HepG2 (cell line): ENCODE measurements around the gene DUS2. TPM values are rescaled to one million over a fixed set of nuclear protein-coding genes. Genes with fewer than 3 reads are reported as not detected.

Experiments used
- AKNA ChIP-seq: sonication (generic); formaldehyde crosslinking; IDR thresholded peaks from 2 replicates; pipeline ENCODE4 v1.4.0; 2020; ENCODE audit warnings: missing genetic modification reagents, borderline replicate concordance
- ERF ChIP-seq: IDR thresholded peaks from 2 replicates; pipeline ENCODE4 v1.6.1; 2018; ENCODE audit warnings: missing biosample characterization, missing genetic modification reagents
- HMGXB4 ChIP-seq, 2 experiments: sonication (generic) in 1 of 2; formaldehyde crosslinking in 1 of 2; IDR thresholded peaks; 2 replicates each; pipeline versions ENCODE4 v1.4.0 to v1.6.1; 2018 to 2020; ENCODE audit warnings: missing genetic modification reagents in 2 of 2, borderline replicate concordance in 1 of 2, low read depth in 1 of 2, mild to moderate bottlenecking in 1 of 2, missing biosample characterization in 1 of 2
- HNF1B ChIP-seq: sonication (generic); formaldehyde crosslinking; IDR thresholded peaks from 2 replicates; pipeline ENCODE4 v1.5.1; 2020; ENCODE audit warnings: mild to moderate bottlenecking, moderate library complexity, missing genetic modification reagents
- MTERF4 ChIP-seq: sonication (generic); formaldehyde crosslinking; IDR thresholded peaks from 2 replicates; pipeline ENCODE4 v1.8.0; 2023; ENCODE audit warnings: mild to moderate bottlenecking, missing genetic modification reagents
- PHF5A ChIP-seq: IDR thresholded peaks from one replicate; pipeline ENCODE4 v1.6.1; 2018; ENCODE audit warnings: low read depth, missing genetic modification reagents; ENCODE audit not compliant: unreplicated experiment
- SP140L ChIP-seq: sonication (generic); formaldehyde crosslinking; IDR thresholded peaks from 2 replicates; pipeline ENCODE4 v1.4.0; 2020; ENCODE audit warnings: missing genetic modification reagents, borderline replicate concordance
- ZBTB8A ChIP-seq: sonication (generic); formaldehyde crosslinking; IDR thresholded peaks from 2 replicates; pipeline ENCODE4 v1.4.0; 2020; ENCODE audit warnings: mild to moderate bottlenecking, low read depth, missing genetic modification reagents, borderline replicate concordance
- ZNF543 ChIP-seq: sonication (generic); formaldehyde crosslinking; IDR thresholded peaks from 2 replicates; pipeline ENCODE4 v1.4.0; 2020; ENCODE audit warnings: mild to moderate bottlenecking, missing genetic modification reagents
- ZNF552 ChIP-seq: sonication (generic); formaldehyde crosslinking; IDR thresholded peaks from 2 replicates; pipeline ENCODE4 v1.9.0; 2022; ENCODE audit warnings: missing genetic modification reagents, mild to moderate bottlenecking, borderline replicate concordance
- ZNF574 ChIP-seq: sonication (generic); formaldehyde crosslinking; IDR thresholded peaks from 2 replicates; pipeline ENCODE4 v1.4.0; 2020; ENCODE audit warnings: missing genetic modification reagents
- ZNF761 ChIP-seq: sonication (generic); formaldehyde crosslinking; conservative IDR thresholded peaks from 2 replicates; pipeline ENCODE4 v1.4.0; 2020; ENCODE audit warnings: mild to moderate bottlenecking, missing genetic modification reagents
- ZNF788 ChIP-seq: sonication (generic); formaldehyde crosslinking; IDR thresholded peaks from 2 replicates; pipeline ENCODE4 v1.5.0; 2020; ENCODE audit warnings: mild to moderate bottlenecking, missing genetic modification reagents, borderline replicate concordance
- ZSCAN5A ChIP-seq: sonication (generic); formaldehyde crosslinking; IDR thresholded peaks from 2 replicates; pipeline ENCODE4 v1.8.0; 2022; ENCODE audit warnings: mild to moderate bottlenecking, missing genetic modification reagents, borderline replicate concordance
- polyA plus RNA-seq, 8 experiments: library from polyadenylated mRNA; depleted of rRNA in 3 of 8; stranded (reverse) in 7 of 8; unstranded in 1 of 8; fragments of >200 nt; fragmentation: Illumina TruSeq in 4 of 8; extraction: Trizol in 4 of 8; gene quantifications; 2 replicates each; pipeline versions ENCODE4 v1.2.1 to v1.2.3, GENCODE V29; 2011 to 2016; ENCODE audit warnings: low read depth in 4 of 8, missing spikeins in 1 of 8, mixed read lengths in 1 of 8; ENCODE audit not compliant: insufficient read depth in 1 of 8
- total RNA-seq, 5 experiments: library from RNA; depleted of rRNA; stranded (reverse); fragments of >200 nt; fragmentation: Illumina TruSeq; extraction: Trizol; gene quantifications; 2 replicates each; pipeline ENCODE4 v1.2.3, GENCODE V29; 2016; ENCODE audit warnings: low read depth in 1 of 5

DUS2 gene
- total and polyA plus RNA-seq, 2 of the 13 experiments (the other 11 are each of a cell fraction or from before 2014, with no cell fraction given), result 17.8 to 25.1 TPM

- no peak for TF ChIP-seq AKNA
- TF ChIP-seq ZNF574 (CRISPR knock-in tag), result no peak
- no peak for TF ChIP-seq ZNF788 (CRISPR knock-in tag)
- TF ChIP-seq ERF, result no peak
- no peak for TF ChIP-seq SP140L
- no peak for TF ChIP-seq ZNF761
- TF ChIP-seq ZNF543 (CRISPR knock-in tag), result no peak
- no peak for TF ChIP-seq ZNF552 (CRISPR knock-in tag)
- no peak for TF ChIP-seq PHF5A (CRISPR knock-in tag)
- no peak for TF ChIP-seq ZBTB8A (CRISPR knock-in tag)
- no peak for TF ChIP-seq HNF1B (CRISPR knock-in tag)
- TF ChIP-seq ZSCAN5A (CRISPR knock-in tag), result no peak
- no peak for TF ChIP-seq HMGXB4 (CRISPR knock-in tag; IDR thresholded peaks at IDR 0.05; ENCODE audit: borderline replicate concordance in 1 of 2, low read depth in 1 of 2)
- TF ChIP-seq MTERF4, result no peak
These were observed 30.4 kb upstream of the DUS2 start (continued) for GRCh38 chr16:67992661-67993206.
